ENCODE data around the gene NIPSNAP3A. TPM values are rescaled to one million over a fixed set of nuclear protein-coding genes. Genes with fewer than 3 reads are reported as not detected.

The NIPSNAP3A gene
- total RNA-seq, 1 experiment from 2014 or later, result 20.4 TPM

Other genes starting within 250 kb of the NIPSNAP3A start
- gene OR13F1, start 243.4 kb upstream of the NIPSNAP3A start, total RNA-seq (2014; rRNA removed; shearing (Covaris generic)), result not detected in 2 replicates
- not detected in 2 replicates for gene OR13C4, start 220.5 kb upstream of the NIPSNAP3A start, total RNA-seq (2014; rRNA removed; shearing (Covaris generic))
- gene OR13C3, start 210.8 kb upstream of the NIPSNAP3A start, total RNA-seq (2014; rRNA removed; shearing (Covaris generic)), result not detected in 2 replicates
- not detected in 2 replicates for gene OR13C8, start 178.5 kb upstream of the NIPSNAP3A start, total RNA-seq (2014; rRNA removed; shearing (Covaris generic))
- gene OR13C5, start 148.3 kb upstream of the NIPSNAP3A start, total RNA-seq (2014; rRNA removed; shearing (Covaris generic)), result not detected in 2 replicates
- gene OR13C2, start 142.1 kb upstream of the NIPSNAP3A start, total RNA-seq (2014; rRNA removed; shearing (Covaris generic)), result not detected in 2 replicates
- gene OR13C9, start 129.5 kb upstream of the NIPSNAP3A start, total RNA-seq (2014; rRNA removed; shearing (Covaris generic)), result not detected in 2 replicates
- not detected in 2 replicates for gene OR13D1, start 53.2 kb upstream of the NIPSNAP3A start, total RNA-seq (2014; rRNA removed; shearing (Covaris generic))
- 0.59 and 0.81 TPM in 2 replicates for gene NIPSNAP3B, start 16.4 kb downstream of the NIPSNAP3A start, total RNA-seq (2014; rRNA removed; shearing (Covaris generic))
- gene ABCA1, start 180.5 kb downstream of the NIPSNAP3A start, total RNA-seq (2014; rRNA removed; shearing (Covaris generic)), result 2.9 and 3.6 TPM in 2 replicates

Data from H7 (cell line).